ENCODE results near the gene CNR2. TPM values are rescaled to one million over a fixed set of nuclear protein-coding genes. Genes with fewer than 3 reads are reported as not detected.

Gene CNR2
- total and polyA plus RNA-seq, 10 donors, result 15.0 to 26.6 (median 19.9) TPM

- Histone ChIP-seq H3K27me3 (replicated peaks in 1 of 7) (peaks cover 0 to 30% (median 5%) of the 10 kb centered on the region in 7 donors), H3K36me3 (peaks cover 0 to 16% (median 0%) of the 10 kb centered on the region in 6 donors), H3K4me1 (peaks cover 11 to 98% (median 71%) of the 10 kb centered on the region in 6 donors), H3K27ac (peak overlapping the region in 3 of 8 donors; percentile 18 to 90 (median 80)), H3K4me3 (peak overlapping the region in 2 of 8 donors; percentile 2 to 28), H3K9me3 (no peaks in the 10 kb centered on the region)
- intact Hi-C loops (cut with DNase I; ENCODE audit: low total_unique reads), result no loop called here
- WGBS, 5 donors, result 71 to 93% (median 86%) methylated on average over 1 of the region's 1 CpG
- no peak for DNase-seq
- no peak for TF ChIP-seq CTCF (IDR thresholded peaks at IDR 0.05 in 8 of 11, conservative IDR thresholded peaks at IDR 0.05 in 3 of 11)
- no peak for TF ChIP-seq POLR2A (IDR thresholded peaks at IDR 0.05)
- TF ChIP-seq POLR2AphosphoS5 (IDR thresholded peaks at IDR 0.05), result no peak
Measured at GRCh38 chr1:23906731-23907130, 6.4 kb downstream of the CNR2 start.

GRCh38 chr1:23905461-23906025 lies 7.6 kb downstream of the CNR2 start:
- no peak overlapping the region for H3K27ac ChIP-seq
- TF ChIP-seq POLR2A (IDR thresholded peaks at IDR 0.05) (no peak), CTCF (IDR thresholded peaks at IDR 0.05 in 8 of 11, conservative IDR thresholded peaks at IDR 0.05 in 3 of 11) (no peak), POLR2AphosphoS5 (IDR thresholded peaks at IDR 0.05) (no peak)
- no peak for DNase-seq
- H3K9me3 ChIP-seq, result no peaks in the 10 kb centered on the region
- H3K4me1 ChIP-seq, result peaks cover 8 to 95% (median 67%) of the 10 kb centered on the region in 6 donors
- intact Hi-C loops (cut with DNase I; ENCODE audit: low total_unique reads), result no loop called here
- H3K36me3 ChIP-seq, result peaks cover 0 to 21% (median 0%) of the 10 kb centered on the region in 6 donors
- no peak overlapping the region for H3K4me3 ChIP-seq
- WGBS, 5 donors, result 85 to 94% (median 90%) methylated on average over 7 of the region's 7 CpGs
- H3K27me3 ChIP-seq (replicated peaks in 1 of 7), result peaks cover 0 to 30% (median 5%) of the 10 kb centered on the region in 7 donors

GRCh38 chr1:23904748-23905357 lies 8.3 kb downstream of the CNR2 start:
- intact Hi-C loops (cut with DNase I; ENCODE audit: low total_unique reads), result no loop called here
- peaks cover 0 to 30% (median 5%) of the 10 kb centered on the region in 7 donors for H3K27me3 ChIP-seq (replicated peaks in 1 of 7)
- no peak for DNase-seq
- 67 to 82% (median 72%) methylated on average over 10 of the region's 10 CpGs for WGBS, 5 donors
- no peak for TF ChIP-seq POLR2A (IDR thresholded peaks at IDR 0.05)
- TF ChIP-seq POLR2AphosphoS5 (IDR thresholded peaks at IDR 0.05), result no peak
- no peak for TF ChIP-seq CTCF (IDR thresholded peaks at IDR 0.05 in 8 of 11, conservative IDR thresholded peaks at IDR 0.05 in 3 of 11)
- H3K36me3 ChIP-seq, result peaks cover 0 to 21% (median 0%) of the 10 kb centered on the region in 6 donors
- no peaks in the 10 kb centered on the region for H3K9me3 ChIP-seq
- no peak overlapping the region for H3K4me3 ChIP-seq
- peaks cover 8 to 95% (median 63%) of the 10 kb centered on the region in 6 donors for H3K4me1 ChIP-seq
- no peak overlapping the region for H3K27ac ChIP-seq

GRCh38 chr1:23903754-23904153 lies 9.4 kb downstream of the CNR2 start:
- no peak for DNase-seq
- no peak for TF ChIP-seq POLR2AphosphoS5 (IDR thresholded peaks at IDR 0.05)
- 73 to 86% (median 77%) methylated on average over 6 of the region's 6 CpGs for WGBS, 5 donors
- peaks cover 0 to 21% (median 0%) of the 10 kb centered on the region in 6 donors for H3K36me3 ChIP-seq
- no peak overlapping the region for H3K4me3 ChIP-seq
- H3K4me1 ChIP-seq, result peaks cover 6 to 92% (median 55%) of the 10 kb centered on the region in 6 donors
- no peaks in the 10 kb centered on the region for H3K9me3 ChIP-seq
- no peak overlapping the region for H3K27ac ChIP-seq
- H3K27me3 ChIP-seq (replicated peaks in 1 of 7), result peaks cover 0 to 30% (median 5%) of the 10 kb centered on the region in 7 donors
- intact Hi-C loops (cut with DNase I; ENCODE audit: low total_unique reads), result no loop called here
